ENCODE data around the gene DIPK1A.

Gene DIPK1A

GRCh38 chr1:92937731-92938130, 23.5 kb downstream of the DIPK1A start:
- H3K36me3 ChIP-seq (ENCODE audit: insufficient read depth, low read length), result peaks cover 9% of the 10 kb centered on the region
- H3K27me3 ChIP-seq (ENCODE audit: insufficient read depth, low read length), result no peaks in the 10 kb centered on the region
- H3K9me3 ChIP-seq (ENCODE audit: low read length), result no peaks in the 10 kb centered on the region; the same call in 1 of the 2 replicates
- peaks cover 13% of the 10 kb centered on the region for H3K4me1 ChIP-seq (ENCODE audit: insufficient read depth, low read length, severe bottlenecking)
- H4K20me1 ChIP-seq (ENCODE audit: insufficient read depth, low read length), result no peaks in the 10 kb centered on the region
- TF ChIP-seq CTCF (IDR thresholded peaks at IDR 0.05; ENCODE audit: low read length) (no peak), EZH2 (IDR thresholded peaks at IDR 0.05; ENCODE audit: borderline replicate concordance, low read length) (no peak)
- no peaks in the 10 kb centered on the region for H3K9me2 ChIP-seq (ENCODE audit: low read depth, low read length)
- H3K79me2 ChIP-seq (ENCODE audit: insufficient read depth, low read length), result peaks cover 96% of the 10 kb centered on the region
- H2AFZ ChIP-seq (ENCODE audit: low read length), result no peak overlapping the region
- no peak overlapping the region for H3K27ac ChIP-seq (ENCODE audit: low read depth, low read length, poor library complexity, severe bottlenecking)
- no peak overlapping the region for H3K4me2 ChIP-seq (ENCODE audit: low read length)
- H3F3A ChIP-seq (ENCODE audit: insufficient read depth, low read length), result no peaks in the 10 kb centered on the region
- H3K9ac ChIP-seq (ENCODE audit: low read length), result no peak overlapping the region
- no peak overlapping the region for H3K4me3 ChIP-seq (ENCODE audit: low read depth, low read length, poor library complexity, severe bottlenecking)

DNA sequence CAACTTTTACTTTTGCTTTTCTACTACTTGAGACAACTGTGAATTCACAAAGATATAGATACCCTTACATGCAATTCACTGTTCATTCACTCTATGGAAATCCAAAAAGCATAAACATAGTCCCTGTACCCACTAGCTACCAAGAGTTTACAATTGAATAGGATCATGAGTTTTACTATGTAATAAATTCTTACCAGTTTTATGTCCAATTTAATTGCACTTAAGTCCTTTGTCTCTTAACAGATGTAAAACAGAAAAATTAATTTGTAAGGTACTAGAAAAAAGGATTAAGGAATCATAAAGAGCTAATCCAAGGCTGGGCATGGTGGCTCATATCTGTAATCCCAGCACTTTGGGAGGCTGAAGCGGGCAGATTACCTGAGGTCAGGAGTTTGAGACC, 24.4 kb downstream of the DIPK1A start:
- TF ChIP-seq EZH2 (IDR thresholded peaks at IDR 0.05; ENCODE audit: borderline replicate concordance, low read length) (no peak), CTCF (IDR thresholded peaks at IDR 0.05; ENCODE audit: low read length) (no peak)
- Histone ChIP-seq H3F3A (ENCODE audit: insufficient read depth, low read length) (no peaks in the 10 kb centered on the region), H3K27me3 (ENCODE audit: insufficient read depth, low read length) (no peaks in the 10 kb centered on the region), H2AFZ (ENCODE audit: low read length) (no peak overlapping the region), H3K4me2 (ENCODE audit: low read length) (no peak overlapping the region), H3K9ac (ENCODE audit: low read length) (no peak overlapping the region), H3K4me3 (ENCODE audit: low read depth, low read length, poor library complexity, severe bottlenecking) (no peak overlapping the region), H3K4me1 (ENCODE audit: insufficient read depth, low read length, severe bottlenecking) (peaks cover 13% of the 10 kb centered on the region), H3K36me3 (ENCODE audit: insufficient read depth, low read length) (peaks cover 13% of the 10 kb centered on the region), H4K20me1 (ENCODE audit: insufficient read depth, low read length) (no peaks in the 10 kb centered on the region), H3K9me2 (ENCODE audit: low read depth, low read length) (no peaks in the 10 kb centered on the region), H3K27ac (ENCODE audit: low read depth, low read length, poor library complexity, severe bottlenecking) (no peak overlapping the region), H3K79me2 (ENCODE audit: insufficient read depth, low read length) (peaks cover 94% of the 10 kb centered on the region), H3K9me3 (ENCODE audit: low read length) (no peaks in the 10 kb centered on the region; the same call in 1 of the 2 replicates)

- Histone ChIP-seq H3K79me2 (ENCODE audit: insufficient read depth, low read length) (peaks cover 94% of the 10 kb centered on the region), H4K20me1 (ENCODE audit: insufficient read depth, low read length) (no peaks in the 10 kb centered on the region), H3K4me1 (ENCODE audit: insufficient read depth, low read length, severe bottlenecking) (peaks cover 17% of the 10 kb centered on the region), H3K27me3 (ENCODE audit: insufficient read depth, low read length) (no peaks in the 10 kb centered on the region), H3K4me3 (ENCODE audit: low read depth, low read length, poor library complexity, severe bottlenecking) (no peak overlapping the region), H3K27ac (ENCODE audit: low read depth, low read length, poor library complexity, severe bottlenecking) (no peak overlapping the region), H3K9ac (ENCODE audit: low read length) (no peak overlapping the region), H3K9me2 (ENCODE audit: low read depth, low read length) (no peaks in the 10 kb centered on the region), H3K9me3 (ENCODE audit: low read length) (no peaks in the 10 kb centered on the region), H3K36me3 (ENCODE audit: insufficient read depth, low read length) (peaks cover 16% of the 10 kb centered on the region), H3F3A (ENCODE audit: insufficient read depth, low read length) (no peaks in the 10 kb centered on the region), H2AFZ (ENCODE audit: low read length) (no peak overlapping the region), H3K4me2 (ENCODE audit: low read length) (no peak overlapping the region)
- TF ChIP-seq EZH2 (IDR thresholded peaks at IDR 0.05; ENCODE audit: borderline replicate concordance, low read length) (no peak), CTCF (IDR thresholded peaks at IDR 0.05; ENCODE audit: low read length) (no peak)
These were observed 26.6 kb downstream of the DIPK1A start for GRCh38 chr1:92934395-92935378.
